Measurements from ENCODE around the gene RPL4. TPM values are rescaled to one million over a fixed set of nuclear protein-coding genes. Genes with fewer than 3 reads are reported as not detected.
"Not testable (repeated sequence)": the region's sequence is repeated elsewhere in the genome, so short reads cannot be mapped to it uniquely, and the experiment has no call there.

Gene RPL4
- total RNA-seq, 1 donor from 2014 or later: 1,358 TPM

- H3K4me3 ChIP-seq: no peak overlapping the region
- intact Hi-C loops (cut with micrococcal nuclease): no loop called here
- H3K9me3 ChIP-seq (replicated peaks): no peaks in the 10 kb centered on the region
- no peaks in the 10 kb centered on the region for H3K36me3 ChIP-seq
- no peak overlapping the region for H3K27ac ChIP-seq (replicated peaks)
- TF ChIP-seq CTCF (IDR thresholded peaks at IDR 0.05; ENCODE audit: borderline replicate concordance): no peak
- no peaks in the 10 kb centered on the region for H3K27me3 ChIP-seq (ENCODE audit: low read depth)
- H3K4me1 ChIP-seq: peaks cover 27% of the 10 kb centered on the region
- DNase-seq: no peak
Observed at GRCh38 chr15:66474135-66474534, 30.5 kb downstream of the RPL4 start.

GRCh38 chr15:66472176-66472999, 32.3 kb downstream of the RPL4 start:
- Histone ChIP-seq H3K36me3 (no peaks in the 10 kb centered on the region), H3K4me3 (no peak overlapping the region), H3K27ac (replicated peaks) (peak overlapping the region; percentile 32), H3K9me3 (replicated peaks) (no peaks in the 10 kb centered on the region), H3K27me3 (ENCODE audit: low read depth) (no peaks in the 10 kb centered on the region), H3K4me1 (peaks cover 27% of the 10 kb centered on the region)
- no peak for TF ChIP-seq CTCF (IDR thresholded peaks at IDR 0.05; ENCODE audit: borderline replicate concordance)
- intact Hi-C loops (cut with micrococcal nuclease): no loop called here
- no peak for DNase-seq

GRCh38 chr15:66470825-66471224, 33.8 kb downstream of the RPL4 start:
- H3K36me3 ChIP-seq; H3K4me3 ChIP-seq; H3K27ac ChIP-seq (replicated peaks); H3K27me3 ChIP-seq (ENCODE audit: low read depth); intact Hi-C loops (cut with micrococcal nuclease); H3K9me3 ChIP-seq (replicated peaks); DNase-seq: not testable (repeated sequence)
- H3K4me1 ChIP-seq: peaks cover 27% of the 10 kb centered on the region

GRCh38 chr15:66467162-66468040, 37.3 kb downstream of the RPL4 start:
- H3K4me3 ChIP-seq; H3K9me3 ChIP-seq (replicated peaks); H3K27ac ChIP-seq (replicated peaks); H3K27me3 ChIP-seq (ENCODE audit: low read depth); intact Hi-C loops (cut with micrococcal nuclease); DNase-seq; H3K4me1 ChIP-seq; H3K36me3 ChIP-seq: not testable (repeated sequence)

- DNase-seq; intact Hi-C loops (cut with micrococcal nuclease); H3K9me3 ChIP-seq (replicated peaks); H3K27ac ChIP-seq (replicated peaks); H3K4me3 ChIP-seq; H3K4me1 ChIP-seq; H3K27me3 ChIP-seq (ENCODE audit: low read depth); H3K36me3 ChIP-seq: not testable (repeated sequence)
Observed at GRCh38 chr15:66465294-66465693, 39.4 kb downstream of the RPL4 start.

GRCh38 chr15:66462627-66463026, 42.0 kb downstream of the RPL4 start:
- intact Hi-C loops (cut with micrococcal nuclease): no loop called here
- no peak overlapping the region for H3K4me3 ChIP-seq
- DNase-seq: no peak
- no peaks in the 10 kb centered on the region for H3K36me3 ChIP-seq
- H3K9me3 ChIP-seq (replicated peaks): no peaks in the 10 kb centered on the region
- no peak for TF ChIP-seq CTCF (IDR thresholded peaks at IDR 0.05; ENCODE audit: borderline replicate concordance)
- no peaks in the 10 kb centered on the region for H3K4me1 ChIP-seq
- H3K27ac ChIP-seq (replicated peaks): no peak overlapping the region
- no peaks in the 10 kb centered on the region for H3K27me3 ChIP-seq (ENCODE audit: low read depth)

- H3K27me3 ChIP-seq (ENCODE audit: low read depth): no peaks in the 10 kb centered on the region
- H3K9me3 ChIP-seq (replicated peaks): no peaks in the 10 kb centered on the region
- no peaks in the 10 kb centered on the region for H3K36me3 ChIP-seq
- DNase-seq: no peak
- TF ChIP-seq CTCF (IDR thresholded peaks at IDR 0.05; ENCODE audit: borderline replicate concordance): no peak
- H3K4me3 ChIP-seq: no peak overlapping the region
- no peaks in the 10 kb centered on the region for H3K4me1 ChIP-seq
- intact Hi-C loops (cut with micrococcal nuclease): no loop called here
- no peak overlapping the region for H3K27ac ChIP-seq (replicated peaks)
Observed at GRCh38 chr15:66461917-66462316, 42.7 kb downstream of the RPL4 start.

- H3K36me3 ChIP-seq; H3K27ac ChIP-seq (replicated peaks); DNase-seq: not testable (repeated sequence)
Observed at GRCh38 chr15:66461294-66461693, 43.4 kb downstream of the RPL4 start.

More at GRCh38 chr15:66461294-66461693, 43.4 kb downstream of the RPL4 start:
- H3K27me3 ChIP-seq (ENCODE audit: low read depth); H3K4me3 ChIP-seq; H3K9me3 ChIP-seq (replicated peaks); H3K4me1 ChIP-seq; intact Hi-C loops (cut with micrococcal nuclease): not testable (repeated sequence)
